Measurements from ENCODE around the gene NOL6. TPM values are rescaled to one million over a fixed set of nuclear protein-coding genes. Genes with fewer than 3 reads are reported as not detected.
A peak's percentile ranks its signal among the peaks of the same experiment; 100 is the strongest.

NOL6 gene
- total RNA-seq, 6 experiments from 2014 or later = 57.9 to 69.2 (median 62.2) TPM

DNA sequence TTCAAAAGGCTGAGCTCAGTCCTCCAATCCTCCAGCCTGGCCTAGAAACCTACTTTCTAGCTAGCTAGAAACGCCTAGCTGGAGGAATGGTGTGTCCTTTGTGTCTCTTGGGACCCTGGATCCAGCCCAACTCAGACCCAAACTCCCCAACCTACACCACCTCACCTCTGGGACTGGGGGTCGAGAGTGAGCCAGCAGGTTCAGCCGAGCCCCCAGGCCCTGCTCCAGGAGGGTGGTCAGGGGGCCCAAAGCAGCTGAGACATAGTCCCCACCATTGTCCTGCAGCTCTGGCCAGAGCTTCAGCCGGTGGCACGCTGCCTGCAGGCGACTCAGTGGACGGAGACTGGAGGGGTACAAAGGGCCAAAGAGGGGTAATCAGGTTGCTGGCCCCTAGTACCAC is 6.2 kb downstream of the NOL6 start:
- H3K4me1 Mint-ChIP-seq (ENCODE audit: low read depth) = peaks cover 16% of the 10 kb centered on the region
- peaks cover 30% of the 10 kb centered on the region for H3K36me3 Mint-ChIP-seq (ENCODE audit: low read depth)
- peaks cover 5% of the 10 kb centered on the region for H3K27me3 Mint-ChIP-seq (ENCODE audit: insufficient read depth)
- TF ChIP-seq, protein P1, sequence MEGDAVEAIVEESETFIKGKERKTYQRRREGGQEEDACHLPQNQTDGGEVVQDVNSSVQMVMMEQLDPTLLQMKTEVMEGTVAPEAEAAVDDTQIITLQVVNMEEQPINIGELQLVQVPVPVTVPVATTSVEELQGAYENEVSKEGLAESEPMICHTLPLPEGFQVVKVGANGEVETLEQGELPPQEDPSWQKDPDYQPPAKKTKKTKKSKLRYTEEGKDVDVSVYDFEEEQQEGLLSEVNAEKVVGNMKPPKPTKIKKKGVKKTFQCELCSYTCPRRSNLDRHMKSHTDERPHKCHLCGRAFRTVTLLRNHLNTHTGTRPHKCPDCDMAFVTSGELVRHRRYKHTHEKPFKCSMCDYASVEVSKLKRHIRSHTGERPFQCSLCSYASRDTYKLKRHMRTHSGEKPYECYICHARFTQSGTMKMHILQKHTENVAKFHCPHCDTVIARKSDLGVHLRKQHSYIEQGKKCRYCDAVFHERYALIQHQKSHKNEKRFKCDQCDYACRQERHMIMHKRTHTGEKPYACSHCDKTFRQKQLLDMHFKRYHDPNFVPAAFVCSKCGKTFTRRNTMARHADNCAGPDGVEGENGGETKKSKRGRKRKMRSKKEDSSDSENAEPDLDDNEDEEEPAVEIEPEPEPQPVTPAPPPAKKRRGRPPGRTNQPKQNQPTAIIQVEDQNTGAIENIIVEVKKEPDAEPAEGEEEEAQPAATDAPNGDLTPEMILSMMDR (IDR thresholded peaks at IDR 0.05) = no peak
- no peaks in the 10 kb centered on the region for H3K9me3 Mint-ChIP-seq
- DNase-seq = no peak
- no peak overlapping the region for H3K4me3 Mint-ChIP-seq
- H3K27ac Mint-ChIP-seq = no peak overlapping the region

DNA sequence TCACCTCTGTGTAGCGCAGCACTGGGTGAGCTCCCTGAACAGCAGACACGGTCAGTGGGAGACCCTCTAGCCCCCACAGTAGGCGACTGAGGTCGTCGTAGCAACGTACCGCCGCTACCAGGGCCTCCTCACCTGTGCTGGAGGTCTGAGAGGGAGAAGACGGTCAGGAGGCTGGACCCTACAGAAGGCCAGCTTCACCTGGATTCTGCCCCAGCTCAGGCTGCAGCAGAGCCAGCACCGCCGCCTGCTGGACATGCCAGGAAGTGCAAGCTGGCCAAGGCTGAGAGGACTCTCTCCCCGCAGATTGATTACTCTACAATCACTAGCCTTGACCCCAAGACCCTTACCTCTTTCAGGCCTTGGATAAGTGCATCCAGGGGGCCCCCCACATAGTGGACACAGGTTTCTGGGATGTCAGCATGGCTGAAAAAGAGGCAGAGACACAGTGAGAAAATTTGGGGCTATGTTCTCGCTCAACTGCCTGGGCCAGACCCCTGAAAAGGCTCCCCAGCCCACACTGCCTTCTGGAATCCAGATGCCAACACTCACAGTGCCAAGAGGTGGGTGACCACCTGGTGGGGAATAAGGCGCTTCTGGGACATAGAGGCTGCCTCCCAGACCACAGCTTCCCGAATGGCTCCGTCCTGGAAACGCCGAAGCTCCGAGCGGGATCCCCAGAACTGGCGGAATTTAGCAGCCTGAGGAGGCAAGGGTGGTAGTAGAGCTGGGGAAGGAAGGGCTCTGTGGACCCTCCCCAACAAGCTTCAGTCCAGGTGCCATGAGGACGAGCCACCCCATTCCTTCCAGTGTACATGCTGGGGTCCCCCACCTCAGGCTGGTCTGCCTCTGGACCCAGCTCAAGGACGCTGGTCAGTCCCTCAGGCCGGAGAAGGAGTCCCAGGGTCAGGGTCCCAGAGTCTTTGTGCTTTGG is 6.9 kb downstream of the NOL6 start:
- Mint-ChIP-seq H3K27me3 (ENCODE audit: insufficient read depth) (peaks cover 5% of the 10 kb centered on the region), H3K9me3 (no peaks in the 10 kb centered on the region), H3K36me3 (ENCODE audit: low read depth) (peaks cover 28% of the 10 kb centered on the region), H3K27ac (no peak overlapping the region), H3K4me1 (ENCODE audit: low read depth) (peaks cover 9% of the 10 kb centered on the region), H3K4me3 (no peak overlapping the region)
- DNase-seq = no peak
- TF ChIP-seq, protein P1 (IDR thresholded peaks at IDR 0.05) = peak; percentile 98

DNA sequence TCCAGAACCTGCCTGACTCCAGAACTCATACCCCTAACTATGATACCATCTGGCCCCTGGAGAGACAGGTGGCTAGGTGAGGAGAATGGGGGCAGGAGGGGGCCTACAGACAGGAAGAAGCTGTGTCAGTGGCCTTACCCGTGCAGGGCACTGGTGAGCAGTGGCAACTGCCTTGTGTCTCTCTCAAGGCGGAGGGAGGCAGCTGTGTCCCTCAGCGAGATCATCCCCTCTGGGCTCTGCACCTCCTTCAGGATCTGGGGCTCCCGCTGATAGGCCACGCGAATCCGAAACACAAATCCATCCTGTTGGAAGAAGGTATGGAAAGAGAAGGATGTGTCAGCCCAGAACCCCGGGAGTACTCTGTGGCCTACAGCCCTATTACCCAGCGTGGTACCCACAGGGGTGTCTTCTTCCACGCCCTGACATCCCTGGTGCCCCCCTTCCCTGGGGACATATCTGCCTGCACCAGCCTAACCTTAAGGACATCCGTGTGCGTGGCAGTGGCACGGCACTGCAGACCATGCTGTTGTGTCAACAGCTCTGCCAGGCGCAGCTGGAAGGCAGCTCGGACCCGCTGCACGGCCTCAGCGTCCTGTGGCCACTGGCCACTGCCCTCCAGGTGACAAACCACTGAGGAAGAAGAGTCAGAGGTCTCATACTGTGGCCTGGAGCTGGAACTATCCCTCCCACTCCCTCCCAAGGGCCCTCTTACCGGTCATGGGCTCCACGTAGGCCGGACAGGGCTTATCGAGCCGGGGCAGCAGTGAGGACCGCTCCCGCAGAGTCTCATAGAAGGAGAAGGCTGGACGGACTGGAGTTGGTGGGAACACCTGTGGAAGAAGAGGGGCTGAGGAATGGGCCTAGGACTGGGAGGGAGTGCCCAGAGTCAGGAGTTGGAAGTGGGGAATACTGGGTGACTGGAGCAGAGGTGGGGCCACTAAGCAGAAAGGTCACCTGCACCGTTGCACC is 7.8 kb downstream of the NOL6 start:
- Mint-ChIP-seq H3K9me3 (no peaks in the 10 kb centered on the region), H3K4me3 (no peak overlapping the region), H3K27ac (no peak overlapping the region), H3K27me3 (ENCODE audit: insufficient read depth) (peaks cover 6% of the 10 kb centered on the region), H3K4me1 (ENCODE audit: low read depth) (no peaks in the 10 kb centered on the region; the same call in 1 of the 2 replicates), H3K36me3 (ENCODE audit: low read depth) (peaks cover 20% of the 10 kb centered on the region)
- DNase-seq = no peak
- TF ChIP-seq, protein P1 (IDR thresholded peaks at IDR 0.05) = no peak

DNA sequence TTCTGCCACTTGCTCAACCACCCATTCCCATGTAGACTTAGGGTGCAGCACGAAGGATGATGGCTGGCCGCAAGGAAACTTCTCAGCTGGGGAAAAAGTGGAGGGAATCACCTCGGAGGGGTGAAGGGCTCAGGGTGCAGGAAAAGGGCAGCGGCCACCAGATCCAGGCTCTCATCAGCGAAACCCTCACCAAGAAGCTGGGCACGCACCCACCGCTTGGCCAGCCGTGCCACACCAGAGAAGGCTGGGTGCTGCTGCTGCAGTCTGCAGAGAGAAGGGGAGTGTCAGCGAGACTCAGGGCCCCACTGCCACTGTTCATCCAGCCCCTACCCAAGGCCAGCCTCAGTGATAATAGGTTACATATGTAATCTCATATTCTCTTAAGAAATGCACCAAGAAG is 8.6 kb downstream of the NOL6 start:
- H3K36me3 Mint-ChIP-seq (ENCODE audit: low read depth) = peaks cover 20% of the 10 kb centered on the region

More for the DNA sequence above, 8.6 kb downstream of the NOL6 start:
- TF ChIP-seq, protein P1 (IDR thresholded peaks at IDR 0.05) = no peak
- H3K9me3 Mint-ChIP-seq = no peaks in the 10 kb centered on the region
- no peak for DNase-seq
- no peak overlapping the region for H3K4me3 Mint-ChIP-seq
- peaks cover 6% of the 10 kb centered on the region for H3K27me3 Mint-ChIP-seq (ENCODE audit: insufficient read depth)
- H3K4me1 Mint-ChIP-seq (ENCODE audit: low read depth) = no peaks in the 10 kb centered on the region
- no peak overlapping the region for H3K27ac Mint-ChIP-seq
